SK-N-SH treated with all-trans-retinoic acid at 6 μM for 48 hours (cell line): Measurements from ENCODE around the gene GPR153.

Source experiments
- CREB5 ChIP-seq: fragments of 250-450 bp; sonication (Bioruptor Pico); IDR thresholded peaks from 2 replicates; pipeline ENCODE4 v1.5.1; 2020; ENCODE audit warnings: low read depth, mild to moderate bottlenecking, moderate library complexity
- TOX ChIP-seq: fragments of 250-450 bp; sonication (Bioruptor Pico); IDR thresholded peaks from 2 replicates; pipeline ENCODE4 v1.8.0; 2021; ENCODE audit warnings: mild to moderate bottlenecking, moderate library complexity, borderline replicate concordance

DNA sequence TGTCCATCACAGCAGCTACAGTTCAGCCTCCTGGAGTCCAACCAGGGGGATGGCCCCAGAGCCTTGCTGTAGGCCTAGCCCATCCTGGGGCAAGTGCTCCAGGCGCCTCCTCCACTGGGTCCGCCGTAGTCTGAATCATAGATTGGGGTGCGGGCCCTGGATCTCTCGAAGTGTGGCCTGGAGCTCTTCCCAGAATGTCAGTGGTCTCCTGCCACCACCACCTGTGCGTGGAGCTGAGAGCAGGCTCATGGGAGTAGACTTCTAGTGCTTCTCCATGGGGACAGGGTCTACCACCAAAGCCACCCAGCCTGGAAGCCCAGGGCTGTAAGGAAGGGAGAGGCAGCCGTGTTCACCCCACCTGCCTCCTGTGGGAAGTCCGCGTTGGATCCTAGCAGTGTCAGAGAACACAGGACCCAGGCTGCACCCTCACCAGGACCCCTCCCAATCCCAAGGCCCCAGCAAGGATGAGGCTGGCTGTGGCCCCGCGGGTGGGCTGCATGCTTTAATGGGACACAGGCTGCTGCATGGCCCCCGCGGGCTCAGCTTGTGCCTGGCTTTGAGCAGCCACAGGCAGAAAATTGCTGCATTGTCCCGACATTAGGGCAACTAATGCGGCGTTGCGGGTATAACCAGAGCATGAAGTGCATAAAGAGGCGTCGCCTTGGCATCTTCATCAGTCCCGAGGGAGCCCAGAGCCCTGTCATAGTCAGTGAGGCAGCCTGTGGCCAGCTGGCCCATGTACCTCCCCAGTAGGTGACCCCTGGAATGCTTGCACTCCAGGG is 17.7 kb downstream of the GPR153 start:
- TF ChIP-seq CREB5 (CRISPR knock-in tag) = no peak
- no peak for TF ChIP-seq TOX
